H9 (cell line): ENCODE data around the gene NANOS2. TPM values are rescaled to one million over a fixed set of nuclear protein-coding genes. Genes with fewer than 3 reads are reported as not detected.

ENCODE experiments used
- DNase-seq: peaks from one replicate; pipeline ENCODE4 v3.0.0-alpha.2; 2017
- H2AFZ ChIP-seq: one replicate; pipeline ENCODE4 v1.6.1; 2013; ENCODE audit warnings: mild to moderate bottlenecking, low read length, control low read depth, moderate library complexity
- H2AK5ac ChIP-seq: 2 replicates; pipeline ENCODE4 v1.6.1; 2013; ENCODE audit warnings: low read length, control low read depth, mixed read lengths; ENCODE audit not compliant: insufficient read length
- H2BK120ac ChIP-seq: one replicate; pipeline ENCODE4 v1.6.1; 2013; ENCODE audit warnings: low read depth, mild to moderate bottlenecking, low read length, control low read depth, inconsistent platforms; ENCODE audit not compliant: poor library complexity, severe bottlenecking
- H2BK12ac ChIP-seq: 2 replicates; pipeline ENCODE4 v1.6.1; 2013; ENCODE audit warnings: low read length, control low read depth, mixed read lengths, low read depth; ENCODE audit not compliant: insufficient read length
- H2BK15ac ChIP-seq: 2 replicates; pipeline ENCODE4 v1.6.1; 2013; ENCODE audit warnings: low read depth, low read length, control low read depth
- H2BK20ac ChIP-seq: one replicate; pipeline ENCODE4 v1.6.1; 2013; ENCODE audit warnings: low read depth, mild to moderate bottlenecking, low read length, control low read depth, inconsistent platforms; ENCODE audit not compliant: poor library complexity, severe bottlenecking
- H2BK5ac ChIP-seq: 2 replicates; pipeline ENCODE4 v1.6.1; 2013; ENCODE audit warnings: low read length, control low read depth, mixed read lengths; ENCODE audit not compliant: insufficient read length
- H3K14ac ChIP-seq: 2 replicates; pipeline ENCODE4 v1.6.1; 2013; ENCODE audit warnings: low read length, control low read depth; ENCODE audit not compliant: insufficient read depth
- H3K18ac ChIP-seq: 2 replicates; pipeline ENCODE4 v1.6.1; 2013; ENCODE audit warnings: low read depth, mild to moderate bottlenecking, mixed read lengths, low read length, control low read depth; ENCODE audit not compliant: insufficient read length
- H3K23ac ChIP-seq: 2 replicates; pipeline ENCODE4 v1.6.1; 2013; ENCODE audit warnings: low read length, control low read depth, mixed read lengths, low read depth; ENCODE audit not compliant: insufficient read length
- H3K23me2 ChIP-seq: 2 replicates; pipeline ENCODE4 v1.6.1; 2013; ENCODE audit warnings: low read depth, mild to moderate bottlenecking, mixed read lengths, low read length, control low read depth; ENCODE audit not compliant: insufficient read length, poor library complexity, severe bottlenecking
- H3K27ac ChIP-seq: 2 replicates; pipeline ENCODE4 v1.5.1; 2013; ENCODE audit warnings: low read length, control low read depth, mixed read lengths, low read depth; ENCODE audit not compliant: insufficient read length
- H3K27me3 ChIP-seq: 2 replicates; pipeline ENCODE4 v1.6.1; 2013; ENCODE audit warnings: low read length, control low read depth, inconsistent platforms; ENCODE audit not compliant: insufficient read depth
- H3K4ac ChIP-seq: 2 replicates; pipeline ENCODE4 v1.6.1; 2013; ENCODE audit warnings: low read depth, mild to moderate bottlenecking, control low read depth, inconsistent platforms, low read length, moderate library complexity
- H3K4me1 ChIP-seq: 2 replicates; pipeline ENCODE4 v1.6.1; 2013; ENCODE audit warnings: low read length, control low read depth, inconsistent platforms; ENCODE audit not compliant: insufficient read depth
- H3K4me2 ChIP-seq: 2 replicates; pipeline ENCODE4 v1.6.1; 2013; ENCODE audit warnings: low read length, control low read depth, mixed read lengths; ENCODE audit not compliant: insufficient read length, insufficient read depth
- H3K56ac ChIP-seq: 2 replicates; pipeline ENCODE4 v1.6.1; 2013; ENCODE audit warnings: low read depth, mild to moderate bottlenecking, mixed read lengths, low read length, control low read depth; ENCODE audit not compliant: insufficient read length
- H3K79me1 ChIP-seq: 2 replicates; pipeline ENCODE4 v1.6.1; 2013; ENCODE audit warnings: low read depth, mild to moderate bottlenecking, moderate library complexity, low read length, control low read depth, inconsistent platforms; ENCODE audit not compliant: insufficient read depth, poor library complexity, severe bottlenecking
- H3K79me2 ChIP-seq: 2 replicates; pipeline ENCODE4 v1.6.1; 2013; ENCODE audit warnings: low read length, control low read depth, inconsistent platforms; ENCODE audit not compliant: insufficient read depth
- H3K9ac ChIP-seq: 2 replicates; pipeline ENCODE4 v1.6.1; 2013; ENCODE audit warnings: low read length, control low read depth, mixed read lengths; ENCODE audit not compliant: insufficient read length; ENCODE audit errors: extremely low read depth
- H3K9me3 ChIP-seq: one replicate; pipeline ENCODE4 v1.6.1; 2013; ENCODE audit warnings: low read depth, low read length, inconsistent platforms; ENCODE audit not compliant: control insufficient read depth
- H3T11ph ChIP-seq: one replicate; pipeline ENCODE4 v1.6.1; 2013; ENCODE audit warnings: mild to moderate bottlenecking, low read length, control low read depth, inconsistent platforms
- H4K20me1 ChIP-seq: one replicate; pipeline ENCODE4 v1.6.1; 2013; ENCODE audit not compliant: control insufficient read depth, insufficient read length, insufficient read depth
- H4K5ac ChIP-seq: 2 replicates; pipeline ENCODE4 v1.6.1; 2013; ENCODE audit warnings: low read depth, mild to moderate bottlenecking, mixed read lengths, low read length, control low read depth; ENCODE audit not compliant: insufficient read length
- H4K8ac ChIP-seq: replicated peaks from 2 replicates; pipeline ENCODE4 v1.6.1; 2013; ENCODE audit warnings: low read length, control low read depth, mixed read lengths, low read depth; ENCODE audit not compliant: insufficient read length
- H4K91ac ChIP-seq: 2 replicates; pipeline ENCODE4 v1.6.1; 2013; ENCODE audit warnings: low read depth, mild to moderate bottlenecking, moderate library complexity, mixed read lengths, low read length, control low read depth; ENCODE audit not compliant: insufficient read length
- H3K27ac Mint-ChIP-seq, 3 experiments: 2 replicates in 2 of 3; 3 replicates in 1 of 3; pipeline ENCODE4 v1.8.0; 2020 to 2021; ENCODE audit warnings: mixed read lengths in 3 of 3, mild to moderate bottlenecking in 1 of 3, moderate library complexity in 1 of 3
- H3K27me3 Mint-ChIP-seq: 2 replicates; pipeline ENCODE4 v1.8.0; 2021; ENCODE audit warnings: low read depth, mild to moderate bottlenecking, moderate library complexity, mixed read lengths
- H3K36me3 Mint-ChIP-seq, 3 experiments: 2 replicates in 2 of 3; 3 replicates in 1 of 3; pipeline ENCODE4 v1.8.0; 2020 to 2021; ENCODE audit warnings: low read depth in 3 of 3, mixed read lengths in 3 of 3; ENCODE audit not compliant: insufficient read depth in 1 of 3
- H3K4me1 Mint-ChIP-seq, 2 experiments: 2 replicates each; pipeline ENCODE4 v1.8.0; 2020; ENCODE audit warnings: mixed read lengths in 2 of 2
- H3K4me3 Mint-ChIP-seq, 2 experiments: 2 replicates in 1 of 2; 3 replicates in 1 of 2; pipeline ENCODE4 v1.8.0; 2020 to 2021; ENCODE audit warnings: mild to moderate bottlenecking in 2 of 2, mixed read lengths in 2 of 2, moderate library complexity in 1 of 2
- H3K9me3 Mint-ChIP-seq, 2 experiments: 2 replicates in 1 of 2; 3 replicates in 1 of 2; pipeline ENCODE4 v1.8.0; 2020; ENCODE audit warnings: mild to moderate bottlenecking in 2 of 2, mixed read lengths in 2 of 2, moderate library complexity in 1 of 2
- CTCF ChIP-seq: fragments of 200-600 bp; sonication (generic); conservative IDR thresholded peaks from 3 replicates; pipeline ENCODE4 v1.8.0; 2021; ENCODE audit warnings: antibody characterized with exemption, mild to moderate bottlenecking
- WGBS: extraction: QIAGEN DNeasy Blood & Tissue Kit; methylation state at CpG from one replicate; pipeline ENCODE4 v1.1.7; 2013; ENCODE audit warnings: missing lambda C conversion rate, low lambda C conversion rate, mixed read lengths; ENCODE audit not compliant: insufficient read length; ENCODE audit errors: extremely low coverage; 5-methylcytosine and 5-hydroxymethylcytosine counted together
- total RNA-seq: library from RNA; stranded (reverse); gene quantifications from 2 replicates; pipeline ENCODE4 v1.2.1, GENCODE V29; 2021

The NANOS2 gene
- total RNA-seq, 1 experiment from 2014 or later: not detected

DNA sequence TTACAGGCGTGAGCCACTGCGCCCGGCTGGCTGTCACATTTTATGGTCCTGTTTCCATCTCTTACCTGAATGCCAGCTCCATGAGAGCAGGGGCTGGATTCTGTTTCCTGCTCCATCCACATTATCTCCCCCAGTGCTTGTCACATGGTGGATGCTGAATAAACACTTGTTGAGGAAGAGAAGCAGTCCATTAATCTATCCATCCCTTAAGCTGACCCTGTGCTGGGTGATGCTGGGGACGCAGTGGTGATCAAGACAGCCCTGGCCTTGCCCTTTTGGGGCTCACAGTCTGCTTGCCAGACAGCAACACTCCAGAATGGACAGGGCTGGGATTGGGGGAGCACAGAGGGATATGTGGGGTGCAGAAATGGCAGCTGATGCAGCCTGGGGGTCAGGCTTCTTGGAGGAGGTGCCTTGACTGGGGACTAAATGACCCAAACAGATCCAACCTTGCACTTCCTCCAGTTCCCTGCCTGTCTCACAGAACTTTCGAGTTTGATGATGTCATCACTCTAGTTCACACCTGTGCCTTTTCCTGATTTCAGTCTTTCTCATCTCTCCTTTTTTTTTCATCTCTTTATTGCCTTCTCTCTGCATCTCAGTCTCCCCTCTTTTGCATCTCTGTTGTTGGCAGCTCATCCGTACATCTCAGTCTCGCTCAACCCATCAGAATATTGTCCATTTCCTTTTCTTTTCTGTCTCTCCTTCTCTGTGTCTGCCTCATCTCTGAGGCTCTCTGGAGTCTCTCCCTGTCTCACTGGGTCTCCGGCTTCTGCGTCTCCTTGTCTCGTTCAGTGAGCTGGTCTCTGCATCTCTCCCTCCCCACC lies 33.3 kb downstream of the NANOS2 start:
- no peaks in the 10 kb centered on the region for H3K9me3 Mint-ChIP-seq
- Histone ChIP-seq H2BK12ac (no peak overlapping the region), H3K23me2 (peaks cover 22% of the 10 kb centered on the region), H3K27me3 (no peaks in the 10 kb centered on the region), H2AFZ (no peak overlapping the region), H4K8ac (no peak overlapping the region), H4K20me1 (no peaks in the 10 kb centered on the region), H4K91ac (no peak overlapping the region), H3K14ac (no peak overlapping the region), H2BK5ac (no peak overlapping the region), H3K56ac (no peak overlapping the region), H3T11ph (no peak overlapping the region), H3K23ac (no peak overlapping the region), H2AK5ac (no peak overlapping the region), H2BK15ac (no peak overlapping the region), H2BK20ac (no peak overlapping the region), H3K4me2 (peak overlapping the region; percentile 66), H3K4ac (no peak overlapping the region), H3K4me1 (peaks cover 2% of the 10 kb centered on the region; the same call in 1 of the 2 replicates), H4K5ac (no peak overlapping the region), H3K9me3 (no peaks in the 10 kb centered on the region), H3K9ac (no peak overlapping the region), H3K27ac (no peak overlapping the region), H3K79me2 (no peaks in the 10 kb centered on the region), H2BK120ac (no peak overlapping the region), H3K18ac (no peak overlapping the region), H3K79me1 (no peaks in the 10 kb centered on the region)
- H3K4me1 Mint-ChIP-seq: peaks cover 38 to 47% of the 10 kb centered on the region in 2 experiments
- H3K4me3 Mint-ChIP-seq: peak overlapping the region; percentile 36 to 70; a peak in 4 of 5 replicates
- no CpG with 5 or more reads among the region's 10 CpGs for WGBS
- no peak for DNase-seq
- peaks cover 4% of the 10 kb centered on the region; the same call in 1 of the 2 replicates for H3K27me3 Mint-ChIP-seq
- TF ChIP-seq CTCF: no peak
- peaks cover 2 to 5% (median 4%) of the 10 kb centered on the region in 3 experiments; a peak in 3 of 7 replicates for H3K36me3 Mint-ChIP-seq
- H3K27ac Mint-ChIP-seq: peak overlapping the region; percentile 24 to 94 (median 82)
